Inflammatory macrophage (primary cell): ENCODE data around the gene KRT20.

Experiments
- DNase-seq, 2 donors: peaks; one replicate each; pipeline ENCODE4 v3.0.0-alpha.2; 2020 to 2022

Gene KRT20

GRCh38 chr17:40850293-40850972 is 34.6 kb downstream of the KRT20 start:
- no peak for DNase-seq

- DNase-seq, result no peak
Measured at GRCh38 chr17:40849723-40850122, 35.3 kb downstream of the KRT20 start.

- no peak for DNase-seq
Measured at GRCh38 chr17:40848583-40849235, 36.3 kb downstream of the KRT20 start.

- DNase-seq, result no peak
Measured at GRCh38 chr17:40846515-40847144, 38.4 kb downstream of the KRT20 start.

GRCh38 chr17:40844671-40845107 is 40.4 kb downstream of the KRT20 start:
- DNase-seq, result no peak

GRCh38 chr17:40843242-40843641 is 41.8 kb downstream of the KRT20 start:
- no peak for DNase-seq

GRCh38 chr17:40841246-40841645 is 43.8 kb downstream of the KRT20 start:
- no peak for DNase-seq

GRCh38 chr17:40839194-40839593 is 45.8 kb downstream of the KRT20 start:
- DNase-seq, result no peak

GRCh38 chr17:40836020-40836419 is 49.0 kb downstream of the KRT20 start:
- no peak for DNase-seq

GRCh38 chr17:40833882-40834281 is 51.2 kb downstream of the KRT20 start:
- DNase-seq, result no peak

- DNase-seq, result no peak
Measured at GRCh38 chr17:40832840-40833239, 52.2 kb downstream of the KRT20 start.

GRCh38 chr17:40830085-40830776 is 54.8 kb downstream of the KRT20 start:
- no peak for DNase-seq

- DNase-seq, result no peak
Measured at GRCh38 chr17:40828454-40829044, 56.5 kb downstream of the KRT20 start.

GRCh38 chr17:40827746-40828453 is 57.1 kb downstream of the KRT20 start:
- DNase-seq, result no peak
